IPS DF 6.9 (cell line): Measurements from ENCODE around the gene CEP162.
"Not testable (repeated sequence)": the region's sequence is repeated elsewhere in the genome, so short reads cannot be mapped to it uniquely, and the experiment has no call there.

Experiments
- DNase-seq: peaks from one replicate; pipeline ENCODE4 v3.0.0-alpha.2; 2013; ENCODE audit warnings: low read depth, low spot score
- H3K27ac ChIP-seq: one replicate; pipeline ENCODE4 v1.5.1; 2013; ENCODE audit warnings: low read length, control low read depth
- H3K27me3 ChIP-seq: 2 replicates; pipeline ENCODE4 v1.6.1; 2013; ENCODE audit warnings: mild to moderate bottlenecking, low read length; ENCODE audit not compliant: control insufficient read depth, insufficient read depth
- H3K36me3 ChIP-seq: 2 replicates; pipeline ENCODE4 v1.6.1; 2013; ENCODE audit warnings: low read length; ENCODE audit not compliant: control insufficient read depth, insufficient read depth
- H3K4me1 ChIP-seq: 2 replicates; pipeline ENCODE4 v1.6.1; 2013; ENCODE audit warnings: low read length; ENCODE audit not compliant: control insufficient read depth, insufficient read depth
- H3K4me3 ChIP-seq: 2 replicates; pipeline ENCODE4 v1.5.1; 2013; ENCODE audit warnings: mild to moderate bottlenecking, low read length
- H3K9me3 ChIP-seq: 2 replicates; pipeline ENCODE4 v1.6.1; 2013; ENCODE audit warnings: low read length, inconsistent platforms; ENCODE audit not compliant: control insufficient read depth, insufficient read depth
- WGBS: extraction: QIAGEN DNeasy Blood & Tissue Kit; methylation state at CpG from one replicate; pipeline ENCODE4 v1.1.7; 2013; ENCODE audit warnings: mixed read lengths, missing lambda C conversion rate; ENCODE audit not compliant: insufficient read length, insufficient coverage; 5-methylcytosine and 5-hydroxymethylcytosine counted together

CEP162 gene

DNA sequence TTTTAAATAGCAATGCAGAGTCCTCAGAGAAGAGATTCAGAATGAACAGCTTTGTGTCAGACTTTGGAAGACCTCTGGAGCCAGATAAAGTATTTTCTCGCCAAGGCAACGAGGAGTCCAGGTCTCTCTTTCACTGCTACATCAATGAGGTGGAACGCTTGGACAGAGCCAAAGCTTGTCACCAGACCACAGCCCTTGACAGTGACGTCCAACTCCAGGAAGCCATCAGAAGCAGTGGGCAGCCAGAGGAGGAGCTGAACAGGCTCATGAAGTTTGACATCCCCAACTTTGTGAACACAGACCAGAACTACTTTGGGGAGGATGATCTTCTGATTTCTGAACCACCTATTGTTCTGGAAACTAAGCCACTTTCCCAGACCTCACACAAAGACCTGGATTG, 138.4 kb downstream of the CEP162 start:
- WGBS = no CpG with 5 or more reads among the region's 4 CpGs
- Histone ChIP-seq H3K36me3 (no peaks in the 10 kb centered on the region), H3K27ac (no peak overlapping the region)

DNA sequence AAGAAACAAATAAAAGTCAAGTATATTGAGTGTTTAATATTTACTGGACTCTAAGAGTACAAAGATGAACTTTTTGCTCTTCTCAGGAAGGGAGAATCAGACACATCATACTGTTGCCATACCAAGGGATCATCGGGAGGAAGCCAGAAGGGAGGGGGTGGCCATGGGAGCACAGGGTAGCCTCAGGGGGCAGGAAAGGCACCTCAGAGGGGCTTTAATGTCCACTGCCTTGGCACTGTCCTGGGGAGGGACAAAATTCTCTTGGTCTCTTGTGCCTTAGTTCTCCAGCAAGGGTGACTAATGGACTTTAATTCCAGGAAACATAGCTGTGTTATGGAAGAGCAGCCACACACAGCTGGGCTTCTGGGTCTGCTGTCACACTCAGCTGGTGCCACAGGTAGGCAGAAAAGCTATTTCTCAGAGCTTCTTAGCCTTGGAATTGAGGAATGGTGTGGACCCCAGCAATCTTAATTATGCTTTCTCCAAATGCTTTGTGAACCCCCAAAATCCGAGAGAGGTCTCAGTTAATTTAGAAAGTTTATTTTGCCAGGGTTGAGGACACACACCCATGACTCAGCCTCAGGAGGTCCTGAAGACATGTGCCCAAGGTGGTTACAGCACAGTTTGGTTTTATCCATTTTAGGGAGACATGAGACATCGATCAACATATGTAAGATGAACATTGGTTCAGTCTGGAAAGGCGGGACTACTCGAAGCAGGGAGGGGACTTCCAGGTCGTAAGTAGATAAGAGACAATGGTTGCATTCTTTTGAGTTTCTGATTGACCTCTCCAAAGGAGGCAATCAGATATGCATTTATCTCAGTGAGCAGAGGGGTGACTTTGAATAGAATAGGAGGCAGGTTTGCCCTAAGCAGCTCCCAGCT, 140.7 kb downstream of the CEP162 start:
- no peak overlapping the region for H3K27ac ChIP-seq
- H3K4me1 ChIP-seq = peaks cover 7% of the 10 kb centered on the region; the same call in 1 of the 2 replicates
- no peaks in the 10 kb centered on the region for H3K36me3 ChIP-seq
- DNase-seq = no peak
- H3K27me3 ChIP-seq = no peaks in the 10 kb centered on the region
- no peaks in the 10 kb centered on the region for H3K9me3 ChIP-seq
- no CpG with 5 or more reads among the region's 6 CpGs for WGBS
- H3K4me3 ChIP-seq = no peak overlapping the region

More for the DNA sequence above, 138.4 kb downstream of the CEP162 start:
- Histone ChIP-seq H3K27me3 (no peaks in the 10 kb centered on the region), H3K4me3 (no peak overlapping the region), H3K9me3 (no peaks in the 10 kb centered on the region), H3K4me1 (peaks cover 6% of the 10 kb centered on the region; the same call in 1 of the 2 replicates)
- no peak for DNase-seq

DNA sequence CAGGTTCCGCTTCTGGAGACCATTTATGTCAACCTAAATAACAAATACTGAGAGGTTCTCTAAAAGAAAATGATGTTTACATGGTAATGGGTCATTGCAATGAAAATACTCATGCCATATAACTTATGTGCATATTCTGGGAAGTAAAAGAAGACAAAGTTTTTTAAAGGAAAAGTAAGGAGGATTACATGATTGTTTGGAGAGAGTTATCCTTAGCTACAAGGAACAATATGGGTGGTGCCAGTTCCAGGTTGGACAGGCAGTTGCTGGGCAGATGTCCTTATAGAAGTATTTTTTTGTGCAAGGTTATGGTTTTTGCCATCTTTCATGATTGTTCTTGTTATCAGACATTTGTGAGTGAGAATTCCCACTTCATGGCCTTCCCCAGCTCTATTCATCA, 141.4 kb downstream of the CEP162 start:
- Histone ChIP-seq H3K4me1 (peaks cover 7% of the 10 kb centered on the region; the same call in 1 of the 2 replicates), H3K27ac (no peak overlapping the region), H3K36me3 (no peaks in the 10 kb centered on the region), H3K27me3 (no peaks in the 10 kb centered on the region), H3K4me3 (no peak overlapping the region), H3K9me3 (no peaks in the 10 kb centered on the region)
- DNase-seq = no peak
- no CpG with 5 or more reads among the region's 1 CpG for WGBS

DNA sequence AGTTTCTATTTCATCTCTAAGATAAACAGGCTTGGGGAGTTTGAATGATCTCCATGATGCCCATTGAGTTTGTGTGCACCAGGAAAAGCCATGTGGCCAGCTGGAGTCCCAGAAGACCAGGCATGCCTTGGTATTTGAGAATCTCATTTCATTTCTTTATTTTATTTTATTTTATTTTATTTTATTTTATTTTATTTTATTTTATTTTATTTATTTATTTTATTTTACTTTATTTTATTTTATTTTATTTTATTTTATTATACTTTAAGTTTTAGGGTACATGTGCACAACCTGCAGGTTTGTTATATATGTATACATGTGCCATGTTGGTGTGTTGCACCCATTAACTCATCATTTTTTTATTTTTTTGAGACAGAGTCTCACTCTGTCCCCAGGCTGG, 142.7 kb downstream of the CEP162 start:
- not testable (repeated sequence) for H3K9me3 ChIP-seq, H3K36me3 ChIP-seq, H3K4me3 ChIP-seq, H3K4me1 ChIP-seq, H3K27ac ChIP-seq, DNase-seq, H3K27me3 ChIP-seq

DNA sequence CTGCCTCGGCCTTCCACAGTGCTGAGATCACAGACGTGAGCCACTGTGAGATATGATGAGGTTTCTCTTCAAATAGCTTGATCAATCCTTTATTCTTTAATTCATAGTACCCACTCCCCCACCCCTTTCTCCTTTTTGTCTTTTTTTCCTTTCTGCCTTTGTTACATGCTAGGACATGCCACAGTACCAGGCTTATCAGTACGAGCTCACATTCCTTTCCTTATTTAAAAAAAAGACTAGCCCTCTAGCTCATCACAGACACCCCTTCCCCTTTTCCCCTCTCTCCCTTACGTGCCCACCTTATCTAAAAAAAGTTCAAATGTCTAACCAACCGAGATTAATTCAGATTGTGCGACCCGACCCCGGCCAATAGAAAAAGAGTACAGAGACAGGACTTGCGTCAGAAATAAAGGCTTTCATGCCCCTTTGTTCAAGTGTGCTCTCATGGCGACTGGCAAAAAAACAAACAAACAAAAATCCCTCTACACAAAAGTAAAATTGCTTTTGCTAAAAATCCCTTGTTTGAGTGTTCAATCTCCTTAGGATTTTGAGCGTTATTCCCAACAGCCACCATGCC, 144.7 kb downstream of the CEP162 start:
- Histone ChIP-seq H3K4me1 (peaks cover 8% of the 10 kb centered on the region; the same call in 1 of the 2 replicates), H3K27me3 (no peaks in the 10 kb centered on the region), H3K9me3 (no peaks in the 10 kb centered on the region), H3K27ac (no peak overlapping the region), H3K4me3 (no peak overlapping the region), H3K36me3 (no peaks in the 10 kb centered on the region)
- DNase-seq = no peak
- no CpG with 5 or more reads among the region's 11 CpGs for WGBS

DNA sequence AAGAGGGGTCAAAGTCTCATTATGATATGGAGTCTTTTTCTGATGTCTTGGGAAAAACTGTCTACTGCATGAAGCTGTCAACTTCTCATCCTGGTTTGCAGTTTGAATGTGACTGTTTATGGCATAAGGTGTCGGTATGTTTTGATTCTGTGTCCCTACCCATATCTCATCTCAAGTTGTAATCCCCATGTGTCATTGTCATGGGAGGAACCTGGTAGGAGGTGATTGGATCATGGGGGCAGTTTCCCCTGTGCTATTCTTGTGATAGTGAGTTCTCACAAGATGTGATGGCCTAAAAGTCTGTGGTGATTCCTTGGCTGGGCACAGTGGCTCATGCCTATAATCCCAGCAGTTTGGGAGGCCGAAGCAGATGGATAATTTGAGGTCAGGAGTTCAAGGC, 146.2 kb downstream of the CEP162 start:
- no peak overlapping the region for H3K4me3 ChIP-seq
- no peaks in the 10 kb centered on the region for H3K36me3 ChIP-seq
- H3K4me1 ChIP-seq = peaks cover 5% of the 10 kb centered on the region; the same call in 1 of the 2 replicates
- DNase-seq = no peak
- H3K27ac ChIP-seq = no peak overlapping the region
- WGBS = no CpG with 5 or more reads among the region's 2 CpGs
- H3K9me3 ChIP-seq = no peaks in the 10 kb centered on the region
- no peaks in the 10 kb centered on the region for H3K27me3 ChIP-seq

DNA sequence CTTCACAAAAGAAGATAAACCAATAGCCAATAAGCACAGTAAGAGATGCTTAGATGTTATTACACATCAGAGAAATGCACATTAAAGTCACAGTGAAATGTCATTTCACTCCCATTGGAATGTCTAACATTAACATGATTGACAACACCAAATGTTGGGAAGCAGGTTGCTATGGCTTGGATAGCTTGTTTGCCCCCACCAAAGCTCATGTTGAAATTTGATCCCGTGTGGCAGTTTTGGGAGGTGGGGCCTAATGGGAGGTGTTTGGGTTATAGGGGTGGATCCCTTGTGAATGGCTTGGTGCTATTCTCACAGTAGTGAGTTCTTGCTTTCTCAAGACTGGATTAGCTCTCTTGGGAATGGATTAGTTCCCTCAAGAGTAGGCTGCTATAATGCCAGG, 149.1 kb downstream of the CEP162 start:
- no peak for DNase-seq
- H3K27me3 ChIP-seq = no peaks in the 10 kb centered on the region
- WGBS = no CpG with 5 or more reads among the region's 1 CpG
- H3K9me3 ChIP-seq = no peaks in the 10 kb centered on the region
- no peak overlapping the region for H3K4me3 ChIP-seq
- peaks cover 5% of the 10 kb centered on the region; the same call in 1 of the 2 replicates for H3K4me1 ChIP-seq
- no peaks in the 10 kb centered on the region for H3K36me3 ChIP-seq
- H3K27ac ChIP-seq = no peak overlapping the region

DNA sequence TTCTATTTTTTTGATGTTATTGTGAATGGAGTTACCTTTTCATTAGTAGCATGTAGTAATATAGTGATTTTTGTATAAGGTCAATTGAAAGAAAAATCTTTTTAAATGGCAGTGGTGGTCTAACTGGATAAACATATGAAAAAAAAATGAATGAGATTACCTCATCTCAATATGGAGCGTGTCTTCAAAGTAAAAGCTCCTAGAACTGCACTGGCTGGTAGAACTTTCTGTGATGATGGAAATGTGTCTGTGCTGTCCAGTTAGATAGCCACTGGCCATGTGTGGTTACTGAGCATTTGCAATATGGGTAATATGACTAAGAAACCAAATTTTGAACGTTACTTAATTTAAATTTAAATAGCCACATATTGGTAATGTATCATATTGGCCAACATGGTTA, 149.8 kb downstream of the CEP162 start:
- no peak for DNase-seq
- Histone ChIP-seq H3K27ac (no peak overlapping the region), H3K27me3 (no peaks in the 10 kb centered on the region), H3K9me3 (no peaks in the 10 kb centered on the region), H3K36me3 (no peaks in the 10 kb centered on the region), H3K4me3 (no peak overlapping the region), H3K4me1 (peaks cover 5% of the 10 kb centered on the region; the same call in 1 of the 2 replicates)
- WGBS = no CpG with 5 or more reads among the region's 2 CpGs

DNA sequence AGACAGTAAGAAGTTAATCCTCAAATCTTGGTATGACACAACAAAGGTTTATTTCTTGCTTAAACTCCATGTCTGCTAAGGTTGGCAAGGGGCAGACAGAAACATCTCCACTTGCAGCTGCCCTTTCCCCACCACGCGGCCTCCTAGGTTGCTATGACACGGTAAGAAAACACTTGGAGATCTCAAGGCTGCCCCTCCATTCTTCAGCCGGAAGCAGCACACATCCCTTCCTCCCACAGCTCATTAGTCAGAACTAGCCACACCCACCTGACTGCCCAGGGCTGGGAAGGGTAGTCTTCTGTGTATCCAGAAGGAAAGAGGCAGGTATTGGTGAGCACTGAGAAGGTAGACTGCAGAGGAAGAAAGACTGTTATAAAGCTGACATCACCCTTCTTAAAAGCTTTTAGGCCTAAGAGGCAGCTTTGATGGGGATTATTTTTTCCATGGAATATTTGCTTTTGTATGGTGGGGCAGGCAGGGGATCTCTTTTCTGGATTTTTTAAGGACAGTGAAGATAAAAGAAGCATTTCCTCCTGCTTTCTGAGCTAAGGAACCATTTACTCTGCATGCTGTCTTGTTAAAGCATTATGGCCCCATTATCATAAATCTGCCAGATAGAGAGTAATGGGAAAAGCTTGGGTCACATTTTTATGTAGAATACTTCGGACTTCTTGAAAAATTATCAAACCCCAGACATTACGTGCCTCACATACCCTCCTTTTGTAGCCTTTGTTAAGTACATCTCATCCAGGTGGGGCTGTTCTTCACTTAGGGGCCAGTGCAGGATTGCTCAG, 152.3 kb downstream of the CEP162 start:
- DNase-seq = peak; percentile 33
- Histone ChIP-seq H3K4me1 (peaks cover 3% of the 10 kb centered on the region; the same call in 1 of the 2 replicates), H3K9me3 (no peaks in the 10 kb centered on the region), H3K4me3 (no peak overlapping the region), H3K27ac (no peak overlapping the region), H3K36me3 (no peaks in the 10 kb centered on the region), H3K27me3 (no peaks in the 10 kb centered on the region)
- no CpG with 5 or more reads among the region's 6 CpGs for WGBS
